ENCODE data around the gene HAGHL.
A peak's percentile ranks its signal among the peaks of the same experiment; 100 is the strongest.

Gene HAGHL

DNA sequence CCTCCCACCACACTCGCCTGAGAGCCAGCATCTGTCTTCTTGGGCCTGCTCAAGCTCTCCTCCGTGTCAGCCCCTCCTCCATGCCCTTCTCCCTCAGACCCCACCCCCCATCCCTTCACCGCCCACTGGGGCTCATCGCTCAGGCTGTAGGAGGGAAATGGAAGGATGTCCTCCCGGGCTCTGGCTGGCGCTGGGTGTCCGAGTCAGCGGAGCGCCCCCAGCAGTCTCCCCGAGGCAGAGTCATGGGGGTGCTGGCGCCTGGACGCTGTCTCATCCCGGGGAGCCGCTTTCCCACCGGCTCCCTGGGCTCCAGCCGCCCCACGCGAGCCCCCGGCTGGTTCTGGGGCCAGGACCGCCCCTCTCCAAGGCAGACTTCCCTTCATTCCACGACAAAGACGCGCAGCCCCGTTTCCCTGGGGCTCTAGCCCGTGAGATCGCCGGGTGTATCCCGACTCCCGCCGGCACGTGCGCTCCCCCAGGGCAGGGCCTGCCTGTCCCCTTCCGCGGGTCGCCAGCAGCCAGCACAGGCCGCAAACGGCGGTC is 6.4 kb upstream of the HAGHL start:
- H3K27me3 ChIP-seq (ENCODE audit: control insufficient read depth, insufficient read depth, low read length), result peaks cover 9% of the 10 kb centered on the region
- H3K4me1 ChIP-seq (ENCODE audit: control insufficient read depth, insufficient read depth, low read length), result peaks cover 4% of the 10 kb centered on the region
- peak overlapping the region; percentile 76 for H3K4me3 ChIP-seq (ENCODE audit: low read depth, low read length)
- H3K9ac ChIP-seq (ENCODE audit: low read depth, low read length), result peak overlapping the region; percentile 91
- H3K9me3 ChIP-seq (ENCODE audit: control insufficient read depth, insufficient read depth, low read length), result no peaks in the 10 kb centered on the region
- peaks cover 9% of the 10 kb centered on the region for H3K36me3 ChIP-seq (ENCODE audit: control insufficient read depth, insufficient read depth, low read length)

DNA sequence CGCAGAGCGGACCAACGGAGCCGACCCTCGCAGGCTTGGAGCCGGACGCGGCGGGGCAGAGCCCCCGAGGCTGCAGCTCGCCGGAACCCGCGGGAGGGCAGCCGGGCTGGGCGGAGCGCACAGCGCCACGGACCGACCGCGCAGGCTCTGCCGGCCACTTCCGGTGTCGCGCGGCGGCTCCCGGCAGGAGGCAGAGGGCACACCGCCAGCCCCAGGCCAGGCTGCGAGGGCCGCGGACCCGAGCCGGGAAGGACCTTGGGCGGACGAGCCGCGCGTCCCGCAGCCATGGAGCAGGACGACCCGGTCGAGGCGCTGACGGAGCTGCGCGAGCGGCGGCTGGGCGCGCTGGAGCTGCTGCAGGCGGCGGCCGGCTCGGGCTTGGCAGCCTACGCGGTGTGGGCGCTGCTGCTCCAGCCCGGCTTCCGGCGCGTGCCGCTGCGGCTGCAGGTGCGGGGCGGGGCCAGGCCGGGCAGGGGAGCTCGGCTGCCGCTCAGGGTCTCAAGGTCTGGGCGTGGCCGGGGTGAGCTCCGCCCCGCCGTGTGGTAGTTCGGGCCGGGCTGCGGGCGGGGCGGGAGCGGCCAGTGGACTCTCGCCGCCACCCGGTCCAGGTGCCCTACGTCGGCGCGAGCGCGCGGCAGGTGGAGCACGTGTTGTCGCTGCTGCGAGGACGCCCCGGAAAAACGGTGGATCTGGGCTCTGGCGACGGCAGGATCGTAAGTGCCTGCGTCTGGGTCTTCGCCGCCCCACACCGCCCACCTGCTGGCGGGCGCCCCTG is 5.7 kb upstream of the HAGHL start, which contains the start of gene ANTKMT:
ANTKMT (plus strand) TSS at position 157 of the 775 bp plus-strand sequence; CDS start at position 286, 129 bp downstream.
- Histone ChIP-seq H3K4me1 (ENCODE audit: control insufficient read depth, insufficient read depth, low read length) (peaks cover 2% of the 10 kb centered on the region), H3K4me3 (ENCODE audit: low read depth, low read length) (peak within 1 kb of the TSS; percentile 76), H3K27me3 (ENCODE audit: control insufficient read depth, insufficient read depth, low read length) (peaks cover 13% of the 10 kb centered on the region), H3K36me3 (ENCODE audit: control insufficient read depth, insufficient read depth, low read length) (peaks cover 9% of the 10 kb centered on the region), H3K9me3 (ENCODE audit: control insufficient read depth, insufficient read depth, low read length) (no peaks in the 10 kb centered on the region), H3K9ac (ENCODE audit: low read depth, low read length) (peak within 1 kb of the TSS; percentile 91)

DNA sequence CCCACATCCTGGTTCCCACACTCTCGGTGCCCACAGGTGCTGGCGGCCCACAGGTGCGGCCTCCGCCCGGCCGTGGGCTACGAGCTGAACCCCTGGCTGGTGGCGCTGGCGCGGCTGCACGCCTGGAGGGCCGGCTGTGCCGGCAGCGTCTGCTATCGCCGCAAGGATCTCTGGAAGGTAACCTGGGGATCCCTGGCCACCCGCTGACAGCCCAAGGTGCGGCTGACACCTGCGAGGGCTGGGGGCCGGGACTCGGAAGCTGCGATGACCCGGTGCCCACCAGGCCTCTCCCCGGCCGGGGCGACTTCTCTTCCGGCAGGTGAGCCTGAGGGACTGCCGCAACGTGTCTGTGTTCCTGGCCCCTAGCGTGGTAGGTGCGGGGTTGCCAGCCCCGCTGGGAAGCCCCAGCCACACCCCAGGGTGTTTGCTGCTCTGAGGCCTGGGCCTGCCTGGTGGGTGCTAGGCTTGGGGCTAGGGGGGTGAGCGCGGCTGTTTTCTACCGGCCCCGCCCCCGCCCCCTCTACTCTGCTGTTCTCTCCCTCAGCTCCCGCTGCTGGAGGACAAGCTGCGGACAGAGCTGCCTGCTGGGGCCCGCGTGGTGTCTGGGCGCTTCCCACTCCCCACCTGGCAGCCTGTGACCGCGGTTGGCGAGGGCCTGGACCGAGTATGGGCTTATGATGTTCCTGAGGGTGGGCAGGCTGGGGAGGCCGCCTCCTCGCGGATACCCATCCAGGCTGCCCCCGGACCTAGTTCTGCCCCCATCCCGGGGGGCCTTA is 5.0 kb upstream of the HAGHL start:
- Histone ChIP-seq H3K4me3 (ENCODE audit: low read depth, low read length) (peak overlapping the region; percentile 43), H3K9ac (ENCODE audit: low read depth, low read length) (no peak overlapping the region), H3K9me3 (ENCODE audit: control insufficient read depth, insufficient read depth, low read length) (no peaks in the 10 kb centered on the region), H3K36me3 (ENCODE audit: control insufficient read depth, insufficient read depth, low read length) (peaks cover 9% of the 10 kb centered on the region), H3K27me3 (ENCODE audit: control insufficient read depth, insufficient read depth, low read length) (peaks cover 8% of the 10 kb centered on the region), H3K4me1 (ENCODE audit: control insufficient read depth, insufficient read depth, low read length) (peaks cover 4% of the 10 kb centered on the region)

DNA sequence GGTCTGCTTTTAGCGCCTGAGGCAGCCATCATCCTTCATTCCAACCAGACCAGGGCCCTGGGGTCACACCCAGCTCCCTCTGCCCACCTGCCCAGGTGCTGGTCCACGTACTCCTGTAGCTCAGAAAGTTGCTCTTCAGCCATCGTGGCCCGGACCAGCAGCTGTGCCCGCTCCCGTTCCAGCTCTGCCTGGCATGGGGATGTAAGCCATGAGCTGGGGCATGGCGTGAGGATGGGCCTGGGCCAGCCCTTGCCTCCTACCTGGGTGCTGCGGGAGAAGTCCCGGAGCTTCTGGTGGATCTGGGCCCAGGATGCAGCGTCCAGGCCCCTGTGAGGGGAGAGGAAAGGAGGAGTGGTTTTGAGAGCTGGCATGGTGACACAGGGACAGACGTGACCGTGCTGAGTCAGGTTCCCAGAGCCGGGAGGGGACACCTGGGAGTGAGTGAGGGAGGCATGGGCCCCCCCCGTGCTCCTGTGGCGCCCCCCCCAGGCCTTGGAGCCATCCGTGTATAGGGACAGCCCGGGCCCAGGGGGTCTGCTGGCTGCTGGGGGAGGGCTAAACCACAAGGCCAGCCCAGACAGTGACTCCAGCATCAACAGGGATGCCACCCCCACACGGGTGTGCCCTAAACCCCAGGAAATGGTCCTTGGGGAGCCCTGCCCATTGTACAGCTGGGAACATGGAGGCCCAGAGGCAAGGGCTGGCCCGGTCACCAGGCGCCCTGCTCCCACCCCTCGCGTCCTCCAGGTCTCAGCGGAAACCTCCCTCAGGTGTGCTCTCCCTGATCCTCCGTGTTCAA is 3.9 kb upstream of the HAGHL start:
- Histone ChIP-seq H3K4me3 (ENCODE audit: low read depth, low read length) (no peak overlapping the region), H3K36me3 (ENCODE audit: control insufficient read depth, insufficient read depth, low read length) (peaks cover 9% of the 10 kb centered on the region), H3K9ac (ENCODE audit: low read depth, low read length) (no peak overlapping the region), H3K27me3 (ENCODE audit: control insufficient read depth, insufficient read depth, low read length) (peaks cover 8% of the 10 kb centered on the region), H3K9me3 (ENCODE audit: control insufficient read depth, insufficient read depth, low read length) (no peaks in the 10 kb centered on the region), H3K4me1 (ENCODE audit: control insufficient read depth, insufficient read depth, low read length) (peaks cover 4% of the 10 kb centered on the region)

DNA sequence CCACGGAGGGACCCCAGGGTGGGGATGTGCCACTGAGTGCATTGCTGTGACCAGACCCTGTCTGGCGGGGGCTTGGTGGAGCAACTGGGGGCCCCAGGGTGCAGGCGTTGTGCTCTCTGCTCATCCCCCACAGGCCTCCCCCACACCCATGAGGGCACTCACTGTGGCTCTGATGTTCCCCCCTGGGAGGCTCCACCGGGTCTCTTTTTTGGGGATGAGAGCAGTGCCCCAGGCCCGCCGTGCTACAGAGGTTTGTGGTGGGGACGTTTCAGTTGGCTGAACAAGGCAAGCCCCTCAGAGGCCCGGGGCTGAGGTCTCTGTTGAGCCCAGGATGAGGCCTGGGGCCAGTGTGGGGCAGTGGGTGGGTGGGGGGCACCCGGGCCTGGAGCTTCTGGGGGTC is 3.2 kb upstream of the HAGHL start:
- Histone ChIP-seq H3K4me1 (ENCODE audit: control insufficient read depth, insufficient read depth, low read length) (peaks cover 4% of the 10 kb centered on the region), H3K9ac (ENCODE audit: low read depth, low read length) (no peak overlapping the region), H3K4me3 (ENCODE audit: low read depth, low read length) (no peak overlapping the region)

DNA sequence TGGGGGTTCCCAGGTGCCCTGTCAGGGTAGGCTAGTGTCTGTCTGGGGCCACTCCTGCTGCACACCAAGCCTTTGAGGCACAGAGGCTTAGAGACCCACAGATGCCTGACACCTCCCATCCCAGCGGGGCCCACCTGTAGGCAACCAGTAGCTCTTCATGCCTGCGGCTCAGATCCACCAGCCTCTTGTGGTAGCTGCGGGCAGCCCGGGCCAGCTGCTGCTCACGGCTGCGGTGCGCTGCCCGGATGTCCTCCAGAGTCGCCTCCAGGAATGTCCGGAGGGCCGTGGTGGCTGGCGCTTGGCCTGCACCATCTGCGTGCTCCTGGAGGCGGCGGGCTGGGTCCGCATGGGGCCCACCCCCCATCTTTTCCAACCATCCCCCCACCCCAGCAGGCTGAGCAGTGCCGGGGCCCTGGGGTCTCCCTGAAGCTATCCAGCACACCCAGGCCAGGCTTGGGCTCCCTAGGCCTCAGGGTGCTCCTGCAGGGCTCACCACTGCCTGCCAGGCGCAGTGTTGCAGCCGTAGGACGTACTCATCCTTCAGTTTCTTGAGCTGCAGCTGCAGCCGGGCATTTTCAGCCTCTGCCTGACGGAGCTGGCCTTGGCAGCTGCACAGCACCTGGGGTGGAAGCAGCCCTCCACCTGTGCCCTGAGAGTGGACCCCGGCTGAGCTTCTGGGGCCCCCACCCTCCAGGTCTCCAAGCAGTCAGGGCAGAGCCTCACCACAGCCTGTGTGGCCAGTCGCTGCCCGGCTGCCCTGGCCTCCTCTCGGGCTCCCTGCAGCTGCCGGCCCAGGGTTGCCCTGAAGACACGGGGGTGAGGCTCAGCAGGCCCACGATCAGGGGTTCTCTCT is 2.5 kb upstream of the HAGHL start:
- no peak overlapping the region for H3K4me3 ChIP-seq (ENCODE audit: low read depth, low read length)
- H3K27me3 ChIP-seq (ENCODE audit: control insufficient read depth, insufficient read depth, low read length), result peaks cover 8% of the 10 kb centered on the region
- H3K4me1 ChIP-seq (ENCODE audit: control insufficient read depth, insufficient read depth, low read length), result peaks cover 4% of the 10 kb centered on the region
- peaks cover 9% of the 10 kb centered on the region for H3K36me3 ChIP-seq (ENCODE audit: control insufficient read depth, insufficient read depth, low read length)
- H3K9me3 ChIP-seq (ENCODE audit: control insufficient read depth, insufficient read depth, low read length), result no peaks in the 10 kb centered on the region
- no peak overlapping the region for H3K9ac ChIP-seq (ENCODE audit: low read depth, low read length)

More for the DNA sequence above, 3.2 kb upstream of the HAGHL start:
- H3K9me3 ChIP-seq (ENCODE audit: control insufficient read depth, insufficient read depth, low read length), result no peaks in the 10 kb centered on the region
- peaks cover 8% of the 10 kb centered on the region for H3K27me3 ChIP-seq (ENCODE audit: control insufficient read depth, insufficient read depth, low read length)
- H3K36me3 ChIP-seq (ENCODE audit: control insufficient read depth, insufficient read depth, low read length), result peaks cover 9% of the 10 kb centered on the region

DNA sequence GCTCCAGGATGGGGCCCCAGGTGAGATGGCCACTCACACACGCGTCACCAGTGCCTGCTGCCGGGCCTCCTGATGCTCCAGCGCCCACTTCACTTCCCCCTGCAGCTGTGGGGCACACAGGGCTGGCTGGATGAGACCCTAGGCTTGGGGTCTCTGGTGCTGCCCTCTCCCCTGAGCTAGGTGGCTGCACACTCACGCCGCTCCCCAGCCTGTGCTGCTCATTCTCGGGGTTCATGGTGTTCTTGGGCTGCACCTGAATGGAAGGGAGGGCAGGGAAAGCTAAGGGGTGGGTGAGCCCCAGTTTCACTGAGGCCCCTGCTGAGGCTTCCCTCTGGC is 1.9 kb upstream of the HAGHL start:
- peaks cover 3% of the 10 kb centered on the region for H3K4me1 ChIP-seq (ENCODE audit: control insufficient read depth, insufficient read depth, low read length)
- no peaks in the 10 kb centered on the region for H3K9me3 ChIP-seq (ENCODE audit: control insufficient read depth, insufficient read depth, low read length)
- peaks cover 8% of the 10 kb centered on the region for H3K27me3 ChIP-seq (ENCODE audit: control insufficient read depth, insufficient read depth, low read length)
- no peak overlapping the region for H3K4me3 ChIP-seq (ENCODE audit: low read depth, low read length)
- H3K36me3 ChIP-seq (ENCODE audit: control insufficient read depth, insufficient read depth, low read length), result peaks cover 9% of the 10 kb centered on the region
- no peak overlapping the region for H3K9ac ChIP-seq (ENCODE audit: low read depth, low read length)

DNA sequence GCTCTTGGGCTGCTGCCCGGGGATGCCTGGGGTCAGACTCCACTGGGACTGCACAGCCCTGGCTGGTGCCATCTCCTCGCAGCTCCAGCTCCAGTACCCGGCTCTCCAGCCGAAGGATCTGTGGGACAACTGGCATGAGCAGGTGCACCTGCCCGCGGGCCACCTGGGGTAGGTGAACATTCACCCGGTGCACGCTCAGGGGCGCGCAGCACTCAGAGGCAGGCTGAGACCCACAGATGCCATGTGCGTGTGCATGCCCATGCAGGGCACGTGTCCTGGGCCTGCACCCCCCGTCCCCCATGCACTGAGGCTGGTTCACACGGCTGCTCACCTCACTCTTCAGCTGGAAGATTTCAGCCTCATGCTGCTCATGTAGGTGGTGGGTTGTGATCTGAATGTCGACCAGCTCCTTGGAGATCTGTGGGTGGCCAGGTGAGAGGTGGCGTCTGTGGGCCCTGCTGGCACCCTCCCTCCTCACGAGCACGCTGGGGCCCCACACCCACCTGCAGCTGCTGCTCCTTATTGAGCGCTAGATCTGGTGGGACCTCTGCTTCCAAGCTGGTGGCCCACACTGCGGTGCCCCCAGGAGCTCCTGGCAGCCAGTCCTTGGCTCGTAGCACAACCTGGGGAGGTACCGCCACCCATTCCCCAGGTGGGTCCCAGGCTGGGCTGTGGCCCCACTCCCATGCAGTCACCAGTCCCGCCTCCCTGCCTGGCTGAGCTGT is 1.3 kb upstream of the HAGHL start:
- no peak overlapping the region for H3K9ac ChIP-seq (ENCODE audit: low read depth, low read length)
- peaks cover 2% of the 10 kb centered on the region for H3K4me1 ChIP-seq (ENCODE audit: control insufficient read depth, insufficient read depth, low read length)

DNA sequence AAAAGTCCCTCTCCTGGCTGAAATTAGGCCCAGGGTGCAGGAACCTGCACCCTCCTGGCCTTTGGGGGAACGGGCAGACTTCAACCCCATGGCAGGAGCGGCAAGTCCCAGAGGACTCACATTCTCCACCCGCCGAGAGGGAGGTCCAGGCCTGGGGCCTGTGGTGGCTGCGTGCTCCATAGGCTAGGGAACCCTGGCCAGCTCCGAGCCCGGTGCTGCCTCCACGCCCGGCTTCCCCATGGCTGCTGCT is 793 bp upstream of the HAGHL start:
- Histone ChIP-seq H3K4me1 (ENCODE audit: control insufficient read depth, insufficient read depth, low read length) (peaks cover 2% of the 10 kb centered on the region), H3K4me3 (ENCODE audit: low read depth, low read length) (peak overlapping the region; percentile 61), H3K27me3 (ENCODE audit: control insufficient read depth, insufficient read depth, low read length) (peaks cover 8% of the 10 kb centered on the region), H3K9me3 (ENCODE audit: control insufficient read depth, insufficient read depth, low read length) (no peaks in the 10 kb centered on the region), H3K36me3 (ENCODE audit: control insufficient read depth, insufficient read depth, low read length) (peaks cover 14% of the 10 kb centered on the region), H3K9ac (ENCODE audit: low read depth, low read length) (peak overlapping the region; percentile 54)

More for the DNA sequence above, 1.3 kb upstream of the HAGHL start:
- H3K27me3 ChIP-seq (ENCODE audit: control insufficient read depth, insufficient read depth, low read length), result peaks cover 8% of the 10 kb centered on the region
- peaks cover 11% of the 10 kb centered on the region for H3K36me3 ChIP-seq (ENCODE audit: control insufficient read depth, insufficient read depth, low read length)
- H3K4me3 ChIP-seq (ENCODE audit: low read depth, low read length), result peak overlapping the region; percentile 61
- no peaks in the 10 kb centered on the region for H3K9me3 ChIP-seq (ENCODE audit: control insufficient read depth, insufficient read depth, low read length)

DNA sequence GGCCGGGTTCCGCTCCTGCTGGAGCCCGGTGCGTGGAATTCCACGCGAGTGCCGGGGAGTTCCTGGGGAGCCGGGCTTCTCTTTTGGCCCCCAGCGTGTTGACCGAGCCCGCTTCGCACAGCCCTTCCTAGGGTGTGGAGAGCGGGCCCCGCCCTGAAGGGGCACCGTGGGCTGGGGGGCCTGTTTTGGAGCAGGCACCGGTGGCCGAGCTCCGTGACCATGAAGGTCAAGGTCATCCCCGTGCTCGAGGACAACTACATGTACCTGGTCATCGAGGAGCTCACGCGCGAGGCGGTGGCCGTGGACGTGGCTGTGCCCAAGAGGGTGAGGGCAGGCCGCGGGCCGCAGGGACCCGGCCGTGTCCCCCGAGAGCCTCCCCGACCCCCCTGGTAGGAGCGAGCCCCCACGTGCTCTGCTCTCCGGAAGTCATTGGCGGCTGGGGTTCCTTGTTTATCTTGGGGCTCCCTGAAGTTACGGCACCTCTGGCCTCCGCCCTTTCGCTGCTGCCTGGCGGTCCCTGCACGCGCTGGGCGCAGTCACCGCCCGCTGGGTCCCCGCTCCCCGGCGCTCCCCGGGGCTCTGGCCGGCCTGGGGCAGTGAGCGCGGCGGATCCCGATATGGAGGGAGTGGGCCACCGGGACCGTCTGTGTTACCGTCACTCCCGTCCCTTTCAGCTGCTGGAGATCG is 528 bp downstream of the HAGHL start:
- Histone ChIP-seq H3K36me3 (ENCODE audit: control insufficient read depth, insufficient read depth, low read length) (peaks cover 14% of the 10 kb centered on the region), H3K4me1 (ENCODE audit: control insufficient read depth, insufficient read depth, low read length) (peaks cover 2% of the 10 kb centered on the region), H3K9ac (ENCODE audit: low read depth, low read length) (peak overlapping the region; percentile 26), H3K4me3 (ENCODE audit: low read depth, low read length) (peak overlapping the region; percentile 68), H3K9me3 (ENCODE audit: control insufficient read depth, insufficient read depth, low read length) (no peaks in the 10 kb centered on the region), H3K27me3 (ENCODE audit: control insufficient read depth, insufficient read depth, low read length) (peaks cover 8% of the 10 kb centered on the region)
